ENCODE data around the gene SNX22. TPM values are rescaled to one million over a fixed set of nuclear protein-coding genes. Genes with fewer than 3 reads are reported as not detected.

Gene SNX22
- total RNA-seq, 1 experiment from 2014 or later: 0.91 TPM

DNA sequence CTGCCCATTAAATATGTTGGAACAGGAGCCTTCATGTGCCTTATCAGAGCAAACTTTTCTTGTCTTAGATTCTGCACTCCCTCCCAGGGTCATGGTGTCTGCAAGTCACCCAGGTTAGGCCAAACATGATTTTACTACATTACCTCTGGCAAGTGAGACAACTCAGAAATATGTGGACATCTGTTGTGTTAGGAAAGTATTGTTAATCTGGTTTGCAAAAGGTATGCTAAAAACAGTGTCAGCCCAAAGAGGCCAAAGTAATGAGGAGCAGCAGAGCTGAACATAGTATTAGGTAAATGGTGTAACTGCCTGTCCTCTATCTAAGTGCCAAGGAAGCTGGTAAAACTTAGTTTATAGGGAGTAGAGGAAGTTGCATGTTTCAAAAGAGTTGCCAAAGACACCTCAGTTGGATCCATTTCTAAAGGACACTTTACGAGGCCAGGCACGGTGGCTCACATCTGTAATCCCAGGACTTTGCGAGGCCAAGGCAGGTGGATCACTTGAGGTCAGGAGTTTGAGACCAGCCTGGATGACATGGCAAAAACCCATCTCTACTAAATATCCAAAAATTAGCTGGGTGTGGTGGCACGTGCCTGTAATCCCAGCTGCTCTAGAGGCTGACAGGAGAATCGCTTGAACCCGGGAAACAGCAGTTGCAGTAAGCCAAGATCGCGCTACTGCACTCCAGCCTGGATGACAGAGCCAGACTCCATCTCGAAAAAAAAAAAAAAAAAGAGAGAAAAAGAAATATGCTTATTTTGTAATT lies 33.8 kb downstream of the SNX22 start:
- POLR2A ChIA-PET: no interaction called here
- no peaks in the 10 kb centered on the region for H3K9me3 ChIP-seq
- H3K36me3 ChIP-seq (ENCODE audit: control insufficient read depth, insufficient read depth, low read length): no peaks in the 10 kb centered on the region
- CTCF ChIA-PET: no interaction called here
- Mint-ChIP-seq H3K4me3 (ENCODE audit: unreplicated experiment) (no peak overlapping the region), H3K27me3 (ENCODE audit: insufficient read depth, unreplicated experiment) (no peaks in the 10 kb centered on the region), H3K9me3 (ENCODE audit: unreplicated experiment) (no peaks in the 10 kb centered on the region), H3K4me1 (ENCODE audit: low read depth, unreplicated experiment) (no peaks in the 10 kb centered on the region), H3K36me3 (ENCODE audit: insufficient read depth, unreplicated experiment) (no peaks in the 10 kb centered on the region), H3K27ac (ENCODE audit: unreplicated experiment) (no peak overlapping the region)
- no TSS peak for BruUV-seq (replicated peaks)
- no peak for TF ChIP-seq CTCF (IDR thresholded peaks at IDR 0.05; ENCODE audit: insufficient read depth in 1 of 2, low read depth in 1 of 2, low read length in 1 of 2, severe bottlenecking in 1 of 2, unreplicated experiment in 1 of 2)
- no peaks in the 10 kb centered on the region for H3K4me1 ChIP-seq
- no peaks in the 10 kb centered on the region for H3K27me3 ChIP-seq (replicated peaks; ENCODE audit: control insufficient read depth, insufficient read depth, low read length)
- DNase-seq: no peak
- H3K4me3 ChIP-seq (ENCODE audit: low read depth, low read length): no peak overlapping the region
- intact Hi-C loops (cut with micrococcal nuclease; ENCODE audit: unreplicated experiment): no loop called here

GRCh38 chr15:64187396-64188191 lies 36.1 kb downstream of the SNX22 start:
- intact Hi-C loops (cut with micrococcal nuclease; ENCODE audit: unreplicated experiment): no loop called here
- Mint-ChIP-seq H3K27me3 (ENCODE audit: insufficient read depth, unreplicated experiment) (no peaks in the 10 kb centered on the region), H3K4me3 (ENCODE audit: unreplicated experiment) (no peak overlapping the region), H3K9me3 (ENCODE audit: unreplicated experiment) (no peaks in the 10 kb centered on the region), H3K4me1 (ENCODE audit: low read depth, unreplicated experiment) (no peaks in the 10 kb centered on the region), H3K27ac (ENCODE audit: unreplicated experiment) (no peak overlapping the region), H3K36me3 (ENCODE audit: insufficient read depth, unreplicated experiment) (no peaks in the 10 kb centered on the region)
- no peak for DNase-seq
- Histone ChIP-seq H3K27me3 (replicated peaks; ENCODE audit: control insufficient read depth, insufficient read depth, low read length) (no peaks in the 10 kb centered on the region), H3K36me3 (ENCODE audit: control insufficient read depth, insufficient read depth, low read length) (no peaks in the 10 kb centered on the region), H3K9me3 (no peaks in the 10 kb centered on the region), H3K4me3 (ENCODE audit: low read depth, low read length) (no peak overlapping the region), H3K4me1 (no peaks in the 10 kb centered on the region)
- CTCF ChIA-PET: no interaction called here
- BruUV-seq (replicated peaks): no TSS peak
- POLR2A ChIA-PET: no interaction called here
- TF ChIP-seq CTCF (IDR thresholded peaks at IDR 0.05; ENCODE audit: insufficient read depth in 1 of 2, low read depth in 1 of 2, low read length in 1 of 2, severe bottlenecking in 1 of 2, unreplicated experiment in 1 of 2): no peak

GRCh38 chr15:64191971-64192830 lies 40.7 kb downstream of the SNX22 start:
- H3K9me3 Mint-ChIP-seq (ENCODE audit: unreplicated experiment): no peaks in the 10 kb centered on the region
- BruUV-seq (replicated peaks): no TSS peak
- no peaks in the 10 kb centered on the region for H3K36me3 ChIP-seq (ENCODE audit: control insufficient read depth, insufficient read depth, low read length)
- POLR2A ChIA-PET: no interaction called here
- no peaks in the 10 kb centered on the region for H3K27me3 ChIP-seq (replicated peaks; ENCODE audit: control insufficient read depth, insufficient read depth, low read length)
- no peaks in the 10 kb centered on the region for H3K4me1 Mint-ChIP-seq (ENCODE audit: low read depth, unreplicated experiment)
- no peaks in the 10 kb centered on the region for H3K4me1 ChIP-seq
- no peak overlapping the region for H3K27ac Mint-ChIP-seq (ENCODE audit: unreplicated experiment)
- peaks cover 11% of the 10 kb centered on the region for H3K36me3 Mint-ChIP-seq (ENCODE audit: insufficient read depth, unreplicated experiment)
- intact Hi-C loops (cut with micrococcal nuclease; ENCODE audit: unreplicated experiment): no loop called here
- no peak for TF ChIP-seq CTCF (IDR thresholded peaks at IDR 0.05; ENCODE audit: insufficient read depth in 1 of 2, low read depth in 1 of 2, low read length in 1 of 2, severe bottlenecking in 1 of 2, unreplicated experiment in 1 of 2)
- H3K27me3 Mint-ChIP-seq (ENCODE audit: insufficient read depth, unreplicated experiment): no peaks in the 10 kb centered on the region
- no peak for DNase-seq
- no peaks in the 10 kb centered on the region for H3K9me3 ChIP-seq
- H3K4me3 Mint-ChIP-seq (ENCODE audit: unreplicated experiment): no peak overlapping the region
- no peak overlapping the region for H3K4me3 ChIP-seq (ENCODE audit: low read depth, low read length)
- CTCF ChIA-PET: no interaction called here

Data from Caco-2 (cell line).